GM18498 (cell line): ENCODE data around the gene RNF167.

ENCODE experiments used
- ATAC-seq: cut with Tn5 transposase; IDR thresholded peaks from one replicate; pipeline ENCODE4 v1.9.1; 2021; ENCODE audit warnings: mild to moderate bottlenecking, moderate library complexity; ENCODE audit not compliant: unreplicated experiment

RNF167 gene

DNA sequence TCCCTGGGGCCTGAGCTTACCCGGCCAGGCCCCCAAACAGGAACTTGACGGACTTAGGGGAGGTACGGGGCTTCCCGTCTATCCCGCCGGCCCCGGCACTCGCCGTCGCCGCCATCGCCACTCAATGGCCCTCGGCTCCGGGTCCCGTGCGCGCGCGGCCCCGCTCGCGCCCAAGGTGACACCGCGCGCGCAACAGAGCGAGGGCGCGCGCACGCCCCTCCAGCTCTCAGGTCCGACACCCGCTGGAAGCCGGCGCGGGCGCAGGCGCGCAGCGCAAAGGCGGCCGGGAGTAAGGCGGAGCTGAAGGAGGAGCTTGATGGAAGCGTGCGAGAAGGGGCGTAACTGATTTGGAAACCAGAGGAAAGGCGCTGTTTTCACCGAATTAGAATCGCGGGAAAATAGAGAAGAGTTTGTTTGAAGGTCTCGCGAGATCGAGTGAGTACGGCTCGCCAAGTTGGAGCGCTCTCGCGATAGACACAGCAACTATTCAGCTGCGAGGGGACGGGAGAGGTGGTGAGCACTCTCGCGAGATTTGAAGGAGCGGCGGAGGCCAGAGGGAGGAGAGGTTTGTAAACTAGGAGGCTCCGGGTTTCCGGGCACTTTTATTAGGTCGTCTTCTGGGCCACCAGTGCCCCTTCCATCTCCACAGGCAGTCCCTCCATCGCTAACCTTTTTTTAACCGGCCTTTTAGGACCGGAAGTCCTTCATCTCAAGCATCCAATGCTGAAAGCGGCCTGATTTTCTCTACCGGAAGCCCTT, at the start of gene RNF167, which contains the start of gene SLC25A11:
TSS of gene RNF167 (plus strand) at position 473 of the 759 bp plus-strand sequence. CDS start 642 bp downstream, outside the sequence.
TSS of gene SLC25A11 (minus strand) at position 251 of the 759 bp plus-strand sequence. CDS start at position 115, 136 bp downstream.
- peak; percentile 74 for ATAC-seq

DNA sequence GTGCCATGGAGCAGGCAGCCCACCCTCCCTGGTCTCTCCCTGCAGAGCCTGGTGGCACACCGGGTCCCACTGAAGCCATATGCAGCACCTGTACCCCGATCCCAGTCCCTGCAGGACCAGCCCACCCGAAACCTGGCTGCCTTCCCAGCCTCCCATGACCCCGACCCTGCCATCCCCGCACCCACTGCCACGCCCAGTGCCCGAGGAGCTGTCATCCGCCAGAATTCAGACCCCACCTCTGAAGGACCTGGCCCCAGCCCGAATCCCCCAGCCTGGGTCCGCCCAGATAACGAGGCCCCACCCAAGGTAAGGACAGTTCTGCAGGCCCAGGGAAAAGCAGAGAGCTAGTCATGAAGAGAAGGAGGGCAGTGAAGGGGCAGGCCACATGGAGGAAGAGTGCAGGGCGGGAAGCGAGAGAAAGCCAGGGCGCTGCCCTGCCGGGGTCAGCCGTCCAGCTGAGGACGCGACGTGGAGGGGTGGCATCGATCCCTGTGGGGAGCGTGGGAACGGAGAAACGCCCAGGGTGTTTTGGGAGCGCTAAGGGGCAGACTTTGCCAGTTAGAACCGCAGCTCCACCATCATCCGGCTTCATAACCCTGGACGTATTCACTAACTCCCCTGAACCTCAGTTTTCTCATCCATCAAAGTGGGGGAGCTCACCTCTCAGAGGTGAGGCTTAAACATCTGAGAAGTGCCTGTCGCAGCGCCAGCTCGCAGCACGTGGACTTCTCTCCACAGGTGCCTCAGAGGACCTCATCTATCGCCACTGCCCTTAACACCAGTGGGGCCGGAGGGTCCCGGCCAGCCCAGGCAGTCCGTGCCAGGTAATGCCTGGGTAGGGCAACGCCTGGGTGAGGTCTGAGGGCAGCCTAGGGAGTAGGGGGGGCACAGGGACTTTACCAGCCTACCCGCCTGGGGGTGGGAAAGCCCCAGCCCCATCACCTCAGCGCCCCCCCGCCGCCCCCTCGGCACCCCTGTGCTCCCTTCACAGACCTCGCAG, 48.4 kb upstream of the RNF167 start:
- no peak for ATAC-seq

DNA sequence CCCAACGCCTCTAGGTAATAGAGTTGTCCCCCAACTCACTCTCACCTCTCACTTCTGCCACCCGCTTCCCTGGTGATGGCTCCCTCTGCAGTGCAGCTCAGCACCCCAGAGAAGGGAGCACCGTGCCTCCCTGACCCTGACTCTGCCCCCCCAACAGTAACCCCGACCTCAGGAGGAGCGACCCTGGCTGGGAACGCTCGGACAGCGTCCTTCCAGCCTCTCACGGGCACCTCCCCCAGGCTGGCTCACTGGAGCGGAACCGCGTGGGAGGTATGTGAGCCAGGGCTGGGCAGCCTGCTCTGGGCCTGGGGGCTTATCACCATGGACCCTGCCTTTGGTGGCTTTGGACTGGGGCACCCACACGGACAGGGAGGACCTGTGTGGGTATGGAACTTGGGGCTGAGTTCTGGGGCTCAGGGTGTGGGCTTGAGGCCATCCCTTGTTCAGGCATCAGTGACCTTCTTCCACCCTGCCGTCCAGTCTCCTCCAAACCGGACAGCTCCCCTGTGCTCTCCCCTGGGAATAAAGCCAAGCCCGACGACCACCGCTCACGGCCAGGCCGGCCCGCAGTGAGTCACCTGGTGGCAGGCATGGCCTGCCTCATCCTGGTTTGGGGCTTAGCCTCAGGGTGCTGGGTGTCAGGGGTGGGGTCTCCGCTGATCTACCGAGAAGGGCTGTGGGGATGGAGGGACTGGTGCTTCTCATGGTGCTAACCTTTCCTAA, 47.4 kb upstream of the RNF167 start:
- ATAC-seq, result no peak

DNA sequence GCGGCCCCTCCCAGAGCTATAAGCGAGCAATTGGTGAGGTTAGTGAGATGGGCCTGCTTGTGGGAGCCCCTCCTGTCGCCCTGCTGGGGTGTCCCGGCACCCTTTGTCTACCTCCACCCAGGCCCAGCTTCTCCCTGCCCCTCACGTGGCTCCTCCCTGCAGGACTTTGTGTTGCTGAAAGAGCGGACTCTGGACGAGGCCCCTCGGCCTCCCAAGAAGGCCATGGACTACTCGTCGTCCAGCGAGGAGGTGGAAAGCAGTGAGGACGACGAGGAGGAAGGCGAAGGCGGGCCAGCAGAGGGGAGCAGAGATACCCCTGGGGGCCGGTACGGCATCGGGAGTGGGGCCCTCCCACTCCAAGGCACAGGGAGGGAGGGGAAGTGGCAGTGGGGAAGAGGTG, 46.8 kb upstream of the RNF167 start:
- ATAC-seq, result no peak

DNA sequence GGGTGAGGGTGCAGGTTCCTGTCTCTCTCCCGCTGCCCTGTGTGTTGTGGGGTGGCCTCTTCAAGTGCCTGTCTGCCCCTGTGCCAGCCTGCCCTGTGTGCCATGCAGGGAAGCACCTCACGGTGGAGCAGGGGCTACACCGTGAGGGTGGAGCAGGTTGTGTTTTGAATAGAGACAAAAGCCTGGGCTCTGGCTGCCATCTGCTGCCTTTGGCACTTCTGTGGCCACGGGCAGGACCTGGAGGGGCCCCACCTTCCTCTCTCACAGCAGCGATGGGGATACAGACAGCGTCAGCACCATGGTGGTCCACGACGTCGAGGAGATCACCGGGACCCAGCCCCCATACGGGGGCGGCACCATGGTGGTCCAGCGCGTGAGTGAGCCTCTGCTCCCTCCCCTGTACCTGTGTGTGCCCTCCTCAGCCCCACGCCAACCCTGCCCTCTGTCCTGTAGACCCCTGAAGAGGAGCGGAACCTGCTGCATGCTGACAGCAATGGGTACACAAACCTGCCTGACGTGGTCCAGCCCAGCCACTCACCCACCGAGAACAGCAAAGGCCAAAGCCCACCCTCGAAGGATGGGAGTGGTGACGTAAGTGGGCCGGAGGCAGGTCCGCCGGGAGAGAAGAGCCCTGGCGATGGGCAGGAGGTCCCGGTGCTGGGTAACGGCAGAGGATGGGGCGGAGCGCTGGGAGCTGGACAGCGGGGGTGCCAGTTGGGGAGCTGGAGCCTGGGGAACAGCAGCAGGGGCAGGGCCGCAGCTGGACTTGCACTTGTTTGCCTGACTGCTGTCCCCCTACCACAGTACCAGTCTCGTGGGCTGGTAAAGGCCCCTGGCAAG, 46.1 kb upstream of the RNF167 start:
- ATAC-seq, result no peak

DNA sequence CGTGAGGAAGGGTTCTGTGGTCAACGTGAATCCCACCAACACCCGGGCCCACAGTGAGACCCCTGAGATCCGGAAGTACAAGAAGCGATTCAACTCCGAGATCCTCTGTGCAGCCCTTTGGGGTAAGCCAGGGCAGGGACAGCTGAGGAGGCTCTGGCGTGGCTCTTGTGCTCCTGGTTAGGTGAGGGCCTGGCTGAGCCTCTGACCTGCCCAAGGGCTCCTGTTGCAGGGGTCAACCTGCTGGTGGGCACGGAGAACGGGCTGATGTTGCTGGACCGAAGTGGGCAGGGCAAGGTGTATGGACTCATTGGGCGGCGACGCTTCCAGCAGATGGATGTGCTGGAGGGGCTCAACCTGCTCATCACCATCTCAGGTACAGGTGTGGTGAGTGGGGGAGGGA, 44.9 kb upstream of the RNF167 start:
- no peak for ATAC-seq

DNA sequence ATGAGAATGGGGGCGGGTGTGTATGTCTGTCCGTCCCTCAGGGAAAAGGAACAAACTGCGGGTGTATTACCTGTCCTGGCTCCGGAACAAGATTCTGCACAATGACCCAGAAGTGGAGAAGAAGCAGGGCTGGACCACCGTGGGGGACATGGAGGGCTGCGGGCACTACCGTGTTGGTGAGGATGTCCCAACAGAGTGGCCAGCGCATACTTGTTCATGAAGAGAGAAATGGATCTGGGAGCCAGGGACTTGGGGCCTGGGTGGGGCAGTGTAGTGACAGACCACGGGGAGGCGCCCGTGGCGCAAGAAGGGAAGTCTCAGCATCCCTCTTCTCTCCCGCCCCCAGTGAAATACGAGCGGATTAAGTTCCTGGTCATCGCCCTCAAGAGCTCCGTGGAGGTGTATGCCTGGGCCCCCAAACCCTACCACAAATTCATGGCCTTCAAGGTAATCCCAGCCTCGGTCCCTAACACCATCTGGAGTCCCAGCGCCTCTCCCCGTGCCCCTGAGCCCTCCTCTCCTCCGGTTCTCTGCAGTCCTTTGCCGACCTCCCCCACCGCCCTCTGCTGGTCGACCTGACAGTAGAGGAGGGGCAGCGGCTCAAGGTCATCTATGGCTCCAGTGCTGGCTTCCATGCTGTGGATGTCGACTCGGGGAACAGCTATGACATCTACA, 44.3 kb upstream of the RNF167 start:
- ATAC-seq, result no peak

DNA sequence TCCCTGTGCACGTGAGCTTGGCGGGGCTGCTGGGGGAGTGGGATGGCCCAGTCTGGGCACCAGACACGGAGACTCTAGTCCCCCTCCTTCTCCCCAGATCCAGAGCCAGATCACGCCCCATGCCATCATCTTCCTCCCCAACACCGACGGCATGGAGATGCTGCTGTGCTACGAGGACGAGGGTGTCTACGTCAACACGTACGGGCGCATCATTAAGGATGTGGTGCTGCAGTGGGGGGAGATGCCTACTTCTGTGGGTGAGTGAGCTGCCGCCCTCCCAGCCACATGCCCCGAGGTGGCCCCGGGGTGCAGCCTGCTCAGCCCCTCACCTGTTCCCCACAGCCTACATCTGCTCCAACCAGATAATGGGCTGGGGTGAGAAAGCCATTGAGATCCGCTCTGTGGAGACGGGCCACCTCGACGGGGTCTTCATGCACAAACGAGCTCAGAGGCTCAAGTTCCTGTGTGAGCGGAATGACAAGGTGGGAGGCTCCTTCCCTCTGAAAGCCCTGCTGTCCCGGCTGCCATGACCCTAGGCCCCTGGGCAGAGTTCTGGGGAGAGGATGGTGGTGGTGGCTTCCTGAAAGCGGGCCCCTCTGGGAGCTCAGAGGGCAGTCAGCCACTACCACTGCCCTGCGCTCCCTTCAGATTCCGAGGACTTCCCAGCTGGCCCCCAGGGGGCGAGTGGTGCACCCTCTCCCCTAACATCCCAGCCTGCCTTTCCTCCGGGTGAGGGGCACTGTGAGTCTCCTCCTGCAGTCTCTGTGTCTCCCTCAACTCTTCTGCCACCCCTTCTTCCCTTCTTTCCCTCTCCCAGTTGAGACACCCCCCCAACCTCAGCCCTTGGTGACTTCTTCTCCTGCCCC, 43.5 kb upstream of the RNF167 start:
- ATAC-seq, result no peak

DNA sequence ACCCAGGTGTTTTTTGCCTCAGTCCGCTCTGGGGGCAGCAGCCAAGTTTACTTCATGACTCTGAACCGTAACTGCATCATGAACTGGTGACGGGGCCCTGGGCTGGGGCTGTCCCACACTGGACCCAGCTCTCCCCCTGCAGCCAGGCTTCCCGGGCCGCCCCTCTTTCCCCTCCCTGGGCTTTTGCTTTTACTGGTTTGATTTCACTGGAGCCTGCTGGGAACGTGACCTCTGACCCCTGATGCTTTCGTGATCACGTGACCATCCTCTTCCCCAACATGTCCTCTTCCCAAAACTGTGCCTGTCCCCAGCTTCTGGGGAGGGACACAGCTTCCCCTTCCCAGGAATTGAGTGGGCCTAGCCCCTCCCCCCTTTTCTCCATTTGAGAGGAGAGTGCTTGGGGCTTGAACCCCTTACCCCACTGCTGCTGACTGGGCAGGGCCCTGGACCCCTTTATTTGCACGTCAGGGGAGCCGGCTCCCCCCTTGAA, 42.8 kb upstream of the RNF167 start:
- no peak for ATAC-seq

DNA sequence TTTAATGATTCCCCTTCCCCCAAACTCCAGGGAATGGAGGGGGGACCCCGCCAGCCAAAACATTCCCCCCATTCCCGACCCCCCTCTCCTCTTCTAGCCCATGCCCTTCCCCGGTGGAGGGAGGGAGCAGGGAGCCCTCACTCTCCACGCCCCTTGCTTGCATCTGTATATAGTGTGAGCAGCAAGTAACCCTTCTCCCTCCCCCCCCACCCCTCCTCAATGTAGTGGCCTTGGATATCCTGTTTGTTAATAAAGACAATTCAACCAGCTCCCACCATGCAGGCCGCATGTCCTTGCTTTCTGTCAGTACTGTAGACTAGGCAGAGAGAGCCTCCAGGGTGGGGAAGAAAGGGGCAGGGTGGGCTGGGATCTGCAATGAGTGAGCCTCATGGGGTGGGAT, 42.3 kb upstream of the RNF167 start:
- no peak for ATAC-seq

DNA sequence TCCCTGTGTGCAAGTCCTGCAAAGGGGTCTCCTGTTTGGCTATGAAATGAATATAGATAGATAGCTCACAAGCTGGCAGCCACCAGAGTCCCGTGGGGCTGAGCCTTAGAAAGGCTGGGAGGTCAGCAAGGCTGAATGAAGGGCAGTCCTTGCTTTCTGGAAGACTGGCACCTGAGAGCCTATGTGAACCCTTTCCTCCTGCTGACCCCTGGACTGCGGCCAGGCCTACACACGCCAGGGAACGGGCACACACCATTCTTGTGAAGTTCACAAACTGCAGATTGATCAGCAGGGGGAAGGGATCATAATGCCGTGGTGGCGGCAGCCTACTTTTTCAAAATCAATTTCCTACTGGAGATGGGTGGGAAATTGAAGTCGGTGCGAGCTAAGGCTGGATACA, 41.7 kb upstream of the RNF167 start:
- no peak for ATAC-seq

DNA sequence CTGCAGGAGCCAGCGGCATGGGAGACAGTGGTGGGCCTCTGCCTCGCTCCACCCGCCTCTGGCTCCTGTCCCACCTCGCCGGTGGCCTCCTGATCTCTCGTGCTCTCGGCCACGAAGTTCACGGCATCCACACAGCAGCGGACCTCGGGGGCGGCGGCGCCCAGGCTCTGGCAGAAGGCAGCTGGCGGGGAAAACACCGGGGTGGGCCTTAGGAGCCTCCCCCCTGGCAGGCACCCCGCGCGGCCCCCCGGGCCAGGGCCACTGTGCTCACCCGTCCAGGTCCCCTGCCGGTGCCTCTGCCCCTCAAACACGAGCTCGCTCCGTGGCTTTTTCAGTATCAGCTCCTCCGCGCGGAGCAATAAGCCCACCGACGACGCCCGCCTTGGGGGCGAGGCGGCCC, 41.1 kb upstream of the RNF167 start:
- ATAC-seq, result peak; percentile 5

DNA sequence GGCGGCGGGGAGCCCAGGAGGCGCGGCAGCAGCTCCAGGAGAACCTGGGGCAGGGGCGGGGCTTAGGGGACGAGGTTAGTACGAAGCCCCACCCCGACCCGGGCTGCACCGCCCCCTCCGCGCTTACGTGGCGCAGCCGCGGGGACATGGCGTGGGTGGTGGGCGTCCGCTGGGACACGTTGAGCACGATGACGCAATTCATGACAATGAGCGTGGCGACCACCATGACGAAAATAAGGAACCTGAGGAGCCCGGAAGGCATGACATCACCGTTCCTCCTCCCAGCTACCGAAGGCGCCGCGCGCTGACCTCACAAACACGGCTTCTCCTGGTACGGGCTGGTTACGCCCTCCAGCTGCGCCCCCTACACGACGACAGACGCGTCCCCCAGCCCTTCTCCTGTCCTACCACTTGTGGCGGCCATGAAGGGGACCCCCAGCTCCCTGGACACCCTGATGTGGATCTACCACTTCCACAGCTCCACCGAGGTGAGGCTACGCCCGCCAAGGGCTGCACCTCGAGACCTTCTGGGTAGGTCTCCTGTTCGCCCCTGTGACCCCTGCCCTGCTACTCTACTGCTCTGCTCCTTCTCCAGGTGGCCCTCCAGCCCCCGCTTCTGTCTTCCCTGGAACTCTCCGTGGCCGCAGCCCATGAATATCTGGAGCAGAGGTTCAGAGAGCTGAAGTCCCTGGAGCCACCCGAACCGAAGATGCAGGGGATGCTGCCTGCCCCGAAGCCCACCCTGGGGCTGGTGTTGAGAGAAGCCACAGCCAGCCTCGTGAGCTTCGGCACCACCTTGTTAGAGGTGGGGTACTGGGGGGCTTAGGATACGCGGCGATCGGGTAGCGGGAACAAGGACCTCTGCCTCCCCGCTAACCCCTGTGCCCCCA, 40.5 kb upstream of the RNF167 start, which contains the start of gene C17orf107:
TSS of gene C17orf107 (plus strand) at position 196 of the 890 bp plus-strand sequence. CDS start at position 423, 227 bp downstream.
- peak; percentile 58 for ATAC-seq

DNA sequence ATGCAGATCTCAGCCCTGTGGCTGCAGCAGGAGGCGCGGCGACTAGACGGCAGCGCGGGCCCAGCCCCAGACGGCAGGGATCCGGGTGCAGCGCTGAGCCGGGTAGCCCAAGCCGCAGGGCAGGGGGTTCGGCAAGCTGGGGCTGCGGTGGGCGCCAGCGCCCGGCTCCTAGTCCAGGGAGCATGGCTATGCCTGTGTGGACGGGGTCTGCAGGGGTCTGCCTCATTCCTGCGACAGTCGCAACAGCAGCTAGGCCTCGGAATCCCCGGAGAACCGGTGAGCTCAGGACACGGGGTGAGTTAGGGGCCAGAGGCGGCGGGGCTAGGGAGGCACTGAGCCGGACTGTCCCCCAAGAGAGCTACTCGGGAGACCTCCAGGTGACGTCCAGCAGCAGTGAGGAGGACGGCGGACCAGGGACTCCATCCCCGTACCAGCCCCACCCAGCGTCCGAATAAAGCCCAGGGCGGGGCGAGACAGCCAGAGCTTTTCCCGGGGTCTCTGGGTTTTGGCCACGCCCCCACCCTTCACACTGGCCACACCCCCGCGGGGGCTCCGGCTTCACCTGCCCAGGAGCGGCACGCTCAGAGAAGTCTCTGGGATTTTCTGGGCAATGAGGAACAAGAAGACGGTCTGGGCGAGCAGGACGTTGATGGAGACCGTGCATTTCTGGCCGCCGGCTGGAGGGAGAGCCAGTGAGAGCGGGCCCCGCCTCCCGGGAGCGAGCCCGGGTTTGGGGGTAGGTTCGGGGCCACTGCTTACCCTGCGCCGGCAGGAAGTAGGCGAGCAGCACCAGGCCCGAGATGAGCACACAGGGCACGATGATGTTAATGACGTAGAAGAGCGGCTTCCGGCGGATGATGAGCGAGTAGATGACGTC, 39.6 kb upstream of the RNF167 start:
- no peak for ATAC-seq

DNA sequence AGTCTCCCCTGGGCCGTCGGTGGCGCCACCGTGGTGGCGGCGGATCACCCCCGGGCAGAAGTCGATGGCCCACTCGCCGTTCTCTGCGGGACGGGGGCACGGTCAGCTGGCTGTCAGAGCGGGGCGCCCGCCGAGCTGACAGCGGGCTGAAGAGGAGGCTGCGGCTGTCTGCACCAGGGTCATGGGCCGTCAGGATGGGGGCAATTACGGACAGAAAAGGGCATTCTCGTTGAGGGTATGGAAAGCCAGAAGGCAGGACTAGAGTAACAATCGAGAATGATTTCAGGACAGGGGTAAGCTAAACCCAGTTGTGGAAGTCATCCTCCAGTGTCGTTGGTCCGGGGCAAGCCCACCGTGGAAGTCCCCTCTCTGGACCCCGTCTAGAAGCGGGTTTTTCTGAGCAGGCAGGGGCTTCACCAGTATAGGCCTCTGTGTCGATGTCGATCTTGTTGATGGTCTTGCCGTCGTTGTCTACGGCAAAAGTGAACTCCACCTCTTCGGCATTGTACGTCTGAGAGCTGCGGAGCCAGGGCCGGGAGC, 38.9 kb upstream of the RNF167 start:
- ATAC-seq, result no peak
